Measurements from ENCODE around the gene DKKL1.

DNA sequence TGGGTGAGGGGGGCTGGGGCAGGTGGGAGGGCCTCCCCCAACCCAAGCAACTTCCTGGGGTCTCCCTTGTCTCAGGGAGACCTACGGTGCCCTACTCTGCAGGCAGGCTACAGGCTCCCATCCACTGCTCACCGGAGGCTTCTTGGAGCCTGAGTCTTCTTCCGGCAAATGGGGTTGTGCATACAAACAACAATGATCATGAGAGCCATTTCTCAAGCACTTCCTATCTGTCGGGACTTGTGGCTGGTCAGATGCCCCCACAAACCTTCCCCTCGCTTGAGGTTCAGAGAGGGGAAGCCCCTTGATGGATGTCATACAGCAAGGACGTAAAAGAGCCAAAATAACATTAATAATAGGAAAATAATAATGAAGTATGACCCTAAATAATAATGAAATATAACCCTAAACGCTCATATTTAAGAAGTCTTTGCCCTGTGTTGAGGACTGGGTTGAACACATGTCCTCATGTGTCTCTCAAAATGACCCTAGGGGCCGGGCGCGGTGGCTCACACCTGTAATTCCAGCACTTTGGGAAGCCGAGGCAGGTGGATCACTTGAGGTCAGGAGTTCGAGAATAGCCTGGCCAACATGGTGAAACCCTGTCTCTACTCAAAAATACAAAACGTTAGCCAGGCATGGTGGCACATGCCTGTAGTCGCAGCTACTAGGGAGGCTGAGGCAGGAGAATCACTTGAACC, 27.7 kb upstream of the DKKL1 start:
- no peak for TF ChIP-seq NR1H2 (CRISPR knock-in tag; IDR thresholded peaks at IDR 0.05)
- TF ChIP-seq CREB1 (CRISPR knock-in tag; IDR thresholded peaks at IDR 0.05) = no peak
- no peak for TF ChIP-seq SOX15 (CRISPR knock-in tag; IDR thresholded peaks at IDR 0.05)
- TF ChIP-seq, protein P1, sequence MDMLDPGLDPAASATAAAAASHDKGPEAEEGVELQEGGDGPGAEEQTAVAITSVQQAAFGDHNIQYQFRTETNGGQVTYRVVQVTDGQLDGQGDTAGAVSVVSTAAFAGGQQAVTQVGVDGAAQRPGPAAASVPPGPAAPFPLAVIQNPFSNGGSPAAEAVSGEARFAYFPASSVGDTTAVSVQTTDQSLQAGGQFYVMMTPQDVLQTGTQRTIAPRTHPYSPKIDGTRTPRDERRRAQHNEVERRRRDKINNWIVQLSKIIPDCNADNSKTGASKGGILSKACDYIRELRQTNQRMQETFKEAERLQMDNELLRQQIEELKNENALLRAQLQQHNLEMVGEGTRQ (CRISPR knock-in tag; IDR thresholded peaks at IDR 0.05) = no peak
